NCI-H1105 (cell line): Measurements from ENCODE around the gene PLA2G5.
"Not testable (repeated sequence)": the region's sequence is repeated elsewhere in the genome, so short reads cannot be mapped to it uniquely, and the experiment has no call there.

Experiments used
- DNase-seq: peaks from one replicate; lab custom pipeline; 2025; lab: John Stamatoyannopoulos, UW

PLA2G5 gene

GRCh38 chr1:20069874-20070273 lies at the start of gene PLA2G5:
PLA2G5 (plus strand) TSS chr1:20070194; CDS start chr1:20084831, 14,637 bp downstream.
- DNase-seq: no peak

GRCh38 chr1:20028125-20028524 lies 41.9 kb upstream of the PLA2G5 start:
- no peak for DNase-seq

- no peak for DNase-seq
Measured at GRCh38 chr1:20028726-20029125, 41.3 kb upstream of the PLA2G5 start.

GRCh38 chr1:20029178-20029912 lies 40.6 kb upstream of the PLA2G5 start:
- DNase-seq: no peak

- not testable (repeated sequence) for DNase-seq
Measured at GRCh38 chr1:20030436-20031151, 39.4 kb upstream of the PLA2G5 start.

- DNase-seq: no peak
Measured at GRCh38 chr1:20031161-20031560, 38.8 kb upstream of the PLA2G5 start.

- DNase-seq: no peak
Measured at GRCh38 chr1:20031836-20032235, 38.2 kb upstream of the PLA2G5 start.

- no peak for DNase-seq
Measured at GRCh38 chr1:20032425-20032824, 37.6 kb upstream of the PLA2G5 start.

GRCh38 chr1:20033420-20033819 lies 36.6 kb upstream of the PLA2G5 start:
- DNase-seq: no peak

- DNase-seq: no peak
Measured at GRCh38 chr1:20035114-20035513, 34.9 kb upstream of the PLA2G5 start.

- DNase-seq: no peak
Measured at GRCh38 chr1:20037877-20038276, 32.1 kb upstream of the PLA2G5 start.

GRCh38 chr1:20047096-20047495 lies 22.9 kb upstream of the PLA2G5 start:
- no peak for DNase-seq

- no peak for DNase-seq
Measured at GRCh38 chr1:20048563-20048962, 21.4 kb upstream of the PLA2G5 start.

- not testable (repeated sequence) for DNase-seq
Measured at GRCh38 chr1:20049056-20049798, 20.8 kb upstream of the PLA2G5 start.

GRCh38 chr1:20051218-20051829 lies 18.7 kb upstream of the PLA2G5 start:
- DNase-seq: no peak

GRCh38 chr1:20052386-20052785 lies 17.6 kb upstream of the PLA2G5 start:
- DNase-seq: no peak

GRCh38 chr1:20057886-20058420 lies 12.0 kb upstream of the PLA2G5 start:
- no peak for DNase-seq

- no peak for DNase-seq
Measured at GRCh38 chr1:20058531-20058930, 11.5 kb upstream of the PLA2G5 start.

- DNase-seq: no peak
Measured at GRCh38 chr1:20059847-20060246, 10.1 kb upstream of the PLA2G5 start.

GRCh38 chr1:20060791-20061190 lies 9.2 kb upstream of the PLA2G5 start:
- DNase-seq: not testable (repeated sequence)

- no peak for DNase-seq
Measured at GRCh38 chr1:20061866-20062265, 8.1 kb upstream of the PLA2G5 start.

GRCh38 chr1:20063861-20064292 lies 6.1 kb upstream of the PLA2G5 start:
- no peak for DNase-seq
